Stimulated activated CD8-positive, alpha-beta memory T cell treated with anti-CD3 and anti-CD28 coated beads, Interleukin-15, amount 100 ng/mL, for 1 hour (primary cell): ENCODE results near the gene PBX3.
"Not testable (repeated sequence)": the region's sequence is repeated elsewhere in the genome, so short reads cannot be mapped to it uniquely, and the experiment has no call there.

Experiments
- DNase-seq: peaks from one replicate; pipeline ENCODE4 v3.0.0-alpha.2; 2020; ENCODE audit warnings: low read depth

Gene PBX3

DNA sequence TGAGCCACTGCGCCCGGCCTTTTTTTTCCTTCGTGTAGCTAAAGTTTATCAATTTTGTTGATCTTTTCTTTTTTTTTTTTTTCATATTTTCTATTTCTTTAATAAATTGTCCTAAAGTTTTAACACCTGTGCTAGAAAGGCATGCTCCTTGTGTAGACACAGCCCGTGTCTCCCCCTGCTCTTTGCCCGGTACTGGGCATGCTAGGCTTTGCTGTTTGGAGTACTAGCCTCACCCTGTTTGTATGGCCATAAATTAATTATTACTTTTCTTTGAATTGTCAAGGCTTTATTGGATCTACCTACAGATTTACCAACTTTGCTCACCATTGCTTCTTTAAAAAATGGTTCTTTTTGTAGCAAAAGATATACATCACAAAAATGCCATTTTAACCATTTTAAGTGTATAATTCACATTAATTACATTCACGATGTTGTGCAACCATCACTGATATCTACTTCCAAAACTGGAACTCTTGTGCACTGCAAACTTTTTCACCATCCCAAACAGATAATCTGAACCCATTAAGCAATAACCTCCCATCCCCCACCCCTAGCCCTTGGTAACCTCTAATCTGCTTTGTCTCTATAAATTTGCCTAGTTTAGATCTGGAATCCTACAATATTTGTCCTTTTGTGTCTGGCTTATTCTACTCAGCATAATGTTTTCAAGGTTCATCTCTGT is 31.5 kb downstream of the PBX3 start:
- not testable (repeated sequence) for DNase-seq

DNA sequence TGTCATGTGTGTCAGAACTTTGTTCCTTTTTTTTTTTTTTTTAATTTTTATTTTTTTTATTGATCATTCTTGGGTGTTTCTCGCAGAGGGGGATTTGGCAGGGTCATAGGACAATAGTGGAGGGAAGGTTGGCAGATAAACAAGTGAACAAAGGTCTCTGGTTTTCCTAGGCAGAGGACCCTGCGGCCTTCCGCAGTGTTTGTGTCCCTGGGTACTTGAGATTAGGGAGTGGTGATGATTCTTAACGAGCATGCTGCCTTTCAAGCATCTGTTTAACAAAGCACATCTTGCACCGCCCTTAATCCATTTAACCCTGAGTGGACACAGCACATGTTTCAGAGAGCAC is 32.0 kb downstream of the PBX3 start:
- DNase-seq = not testable (repeated sequence)

- no peak for DNase-seq
Observed at GRCh38 chr9:125782718-125783117, 35.5 kb downstream of the PBX3 start.

GRCh38 chr9:125784286-125785049 is 37.3 kb downstream of the PBX3 start:
- no peak for DNase-seq

GRCh38 chr9:125785248-125785751 is 38.1 kb downstream of the PBX3 start:
- no peak for DNase-seq

- DNase-seq = no peak
Observed at GRCh38 chr9:125787715-125788114, 40.5 kb downstream of the PBX3 start.

DNA sequence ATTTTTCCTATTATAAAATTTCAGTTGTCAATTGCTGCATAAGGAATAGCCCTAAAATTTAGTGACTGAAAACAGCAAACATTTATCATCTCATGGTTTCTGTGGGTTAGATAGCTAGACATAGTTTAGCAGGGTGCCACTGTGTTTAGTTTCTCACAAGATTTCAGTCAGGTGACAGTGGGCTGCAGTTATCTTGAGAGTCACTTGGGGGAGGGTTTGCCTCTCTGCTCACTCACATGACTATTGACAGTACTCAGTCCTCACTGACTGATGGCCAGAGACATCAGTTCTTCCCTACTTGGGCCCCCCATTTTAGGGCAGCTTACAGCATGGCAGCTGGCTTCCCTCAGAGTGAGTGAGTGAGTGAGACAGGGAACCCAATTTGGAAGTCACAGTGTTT is 42.0 kb downstream of the PBX3 start:
- DNase-seq = no peak

GRCh38 chr9:125794708-125795107 is 47.5 kb downstream of the PBX3 start:
- DNase-seq = no peak

DNA sequence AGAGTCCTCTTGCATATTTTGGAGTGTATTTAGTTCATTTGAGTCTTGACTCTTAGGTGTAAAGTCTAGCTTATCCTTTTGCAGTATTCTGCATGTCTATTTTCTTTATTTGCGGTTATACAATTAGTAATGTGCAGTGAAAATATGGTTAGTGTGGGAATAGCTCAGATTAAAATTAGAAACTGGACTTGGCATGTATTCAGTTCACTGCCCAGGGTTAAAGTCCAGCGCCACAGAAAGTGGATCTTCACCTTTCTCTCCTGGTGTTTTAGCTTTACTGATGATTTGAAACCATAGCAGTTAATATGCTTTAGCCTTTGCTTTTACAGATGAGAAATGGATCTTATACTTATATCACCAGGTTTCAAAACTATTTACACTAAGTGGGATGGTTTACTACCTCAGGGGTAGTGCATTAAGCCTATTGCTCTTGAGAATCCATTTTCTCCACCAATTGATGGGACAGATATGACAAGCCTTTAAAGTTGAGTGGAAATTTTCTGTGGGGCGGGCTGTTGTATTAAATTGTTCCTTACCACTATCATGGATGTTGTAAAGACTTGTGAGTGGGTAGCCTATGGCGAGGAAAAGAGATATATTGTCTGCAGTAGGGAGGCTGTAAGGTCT is 48.9 kb downstream of the PBX3 start:
- DNase-seq = no peak

- DNase-seq = no peak
Observed at GRCh38 chr9:125797930-125798329, 50.8 kb downstream of the PBX3 start.

DNA sequence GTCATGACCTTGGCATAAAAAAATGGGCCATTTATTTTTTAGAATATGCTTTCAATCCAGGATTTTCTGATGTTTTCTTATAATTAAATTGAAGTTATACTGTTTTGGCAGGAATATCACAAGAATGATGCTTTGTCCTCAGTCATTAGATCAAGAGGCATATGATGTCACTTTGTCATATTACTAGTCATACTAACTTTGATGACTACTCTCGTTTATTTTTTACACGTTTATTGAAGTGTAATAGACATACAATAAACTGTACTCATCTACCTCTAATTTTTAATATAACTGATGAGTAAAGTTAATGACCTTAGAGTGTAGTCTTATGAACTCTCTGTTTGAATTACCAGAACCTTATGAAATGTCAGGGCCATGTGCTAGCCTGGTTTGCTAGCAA is 56.4 kb downstream of the PBX3 start:
- no peak for DNase-seq

DNA sequence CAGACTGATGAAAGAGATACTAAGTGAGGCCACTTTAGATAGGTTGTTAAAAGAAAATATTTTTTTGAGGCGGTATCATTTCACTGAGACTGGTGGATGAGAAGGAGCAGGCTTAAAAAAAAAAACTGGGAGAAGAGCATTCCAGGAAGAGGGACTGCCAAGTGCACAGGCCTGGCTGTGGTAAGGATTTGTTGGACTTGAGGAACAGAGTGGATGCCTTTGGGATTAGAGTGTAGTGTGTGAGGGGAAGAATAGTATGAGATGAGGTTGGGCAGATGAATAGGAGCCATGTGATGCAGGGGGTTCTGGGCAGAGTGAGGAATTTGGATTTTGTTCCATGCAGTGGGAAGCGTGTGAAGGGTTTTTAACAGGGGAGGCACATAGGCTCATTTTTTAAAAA is 57.9 kb downstream of the PBX3 start:
- DNase-seq = no peak

- DNase-seq = no peak
Observed at GRCh38 chr9:125805586-125805985, 58.4 kb downstream of the PBX3 start.

- no peak for DNase-seq
Observed at GRCh38 chr9:125807079-125807478, 59.9 kb downstream of the PBX3 start.

DNA sequence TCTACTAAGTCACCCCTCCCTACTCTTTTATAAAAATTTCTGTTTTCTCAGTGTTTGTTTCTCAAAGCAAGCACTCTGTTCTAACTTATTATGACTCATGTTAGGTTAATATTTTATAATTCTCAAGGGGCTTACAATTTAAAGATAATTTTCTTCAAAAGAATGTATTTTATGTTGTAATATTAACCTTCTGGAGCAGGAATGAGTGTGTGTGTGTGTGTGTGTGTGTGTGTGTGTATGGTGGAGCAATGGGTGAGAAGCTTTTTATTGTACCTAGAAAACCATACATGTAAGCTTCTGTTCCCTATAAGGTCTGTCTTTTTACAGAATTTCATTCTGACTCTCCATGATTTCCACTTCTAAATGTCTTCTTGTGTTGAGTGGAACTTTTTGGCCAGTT is 63.0 kb downstream of the PBX3 start:
- DNase-seq = no peak

GRCh38 chr9:125811002-125811401 is 63.8 kb downstream of the PBX3 start:
- DNase-seq = no peak

GRCh38 chr9:125812403-125812802 is 65.2 kb downstream of the PBX3 start:
- no peak for DNase-seq

GRCh38 chr9:125815568-125815967 is 68.4 kb downstream of the PBX3 start:
- DNase-seq = no peak

GRCh38 chr9:125816321-125816720 is 69.1 kb downstream of the PBX3 start:
- DNase-seq = no peak

- DNase-seq = no peak
Observed at GRCh38 chr9:125820100-125820804, 73.1 kb downstream of the PBX3 start.

DNA sequence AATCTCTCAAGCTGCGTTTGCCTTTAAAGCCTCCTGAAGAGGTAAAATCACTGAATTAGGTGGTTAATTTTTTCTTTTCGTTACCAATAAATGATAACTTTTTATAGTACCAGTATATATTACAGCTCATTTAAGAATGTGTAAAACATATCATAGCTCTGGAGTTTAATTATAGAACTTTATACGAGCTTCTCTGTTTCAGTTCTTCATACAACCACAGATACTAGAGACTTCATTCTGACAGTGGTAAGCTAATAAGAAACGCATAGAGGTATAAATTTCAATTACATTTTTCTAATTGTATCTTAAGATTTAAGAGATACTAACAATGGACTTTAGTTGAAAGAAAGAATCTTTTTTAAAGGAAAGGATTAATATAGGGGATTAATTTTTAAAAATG is 73.9 kb downstream of the PBX3 start:
- DNase-seq = no peak

GRCh38 chr9:125822160-125822559 is 75.0 kb downstream of the PBX3 start:
- no peak for DNase-seq

GRCh38 chr9:125822902-125823301 is 75.7 kb downstream of the PBX3 start:
- no peak for DNase-seq
